Astrocyte (in vitro differentiated cells and primary cell): ENCODE data around the gene EPS15.
"Not testable (repeated sequence)": the region's sequence is repeated elsewhere in the genome, so short reads cannot be mapped to it uniquely, and the experiment has no call there.

Experiments used
- EZH2 ChIP-seq: IDR thresholded peaks from 2 replicates; pipeline ENCODE4 v1.6.1; 2012; ENCODE audit warnings: mild to moderate bottlenecking, low read length, inconsistent platforms; ENCODE audit not compliant: insufficient read depth
- TF ChIP-seq, protein P1 (sequence below): IDR thresholded peaks from 2 replicates; pipeline ENCODE4 v1.5.1; 2011; ENCODE audit warnings: low read depth, mild to moderate bottlenecking, inconsistent platforms, low read length, moderate library complexity; ENCODE audit not compliant: insufficient read depth

GRCh38 chr1:51390641-51391040 is 128.4 kb downstream of the EPS15 start:
- TF ChIP-seq, protein P1, sequence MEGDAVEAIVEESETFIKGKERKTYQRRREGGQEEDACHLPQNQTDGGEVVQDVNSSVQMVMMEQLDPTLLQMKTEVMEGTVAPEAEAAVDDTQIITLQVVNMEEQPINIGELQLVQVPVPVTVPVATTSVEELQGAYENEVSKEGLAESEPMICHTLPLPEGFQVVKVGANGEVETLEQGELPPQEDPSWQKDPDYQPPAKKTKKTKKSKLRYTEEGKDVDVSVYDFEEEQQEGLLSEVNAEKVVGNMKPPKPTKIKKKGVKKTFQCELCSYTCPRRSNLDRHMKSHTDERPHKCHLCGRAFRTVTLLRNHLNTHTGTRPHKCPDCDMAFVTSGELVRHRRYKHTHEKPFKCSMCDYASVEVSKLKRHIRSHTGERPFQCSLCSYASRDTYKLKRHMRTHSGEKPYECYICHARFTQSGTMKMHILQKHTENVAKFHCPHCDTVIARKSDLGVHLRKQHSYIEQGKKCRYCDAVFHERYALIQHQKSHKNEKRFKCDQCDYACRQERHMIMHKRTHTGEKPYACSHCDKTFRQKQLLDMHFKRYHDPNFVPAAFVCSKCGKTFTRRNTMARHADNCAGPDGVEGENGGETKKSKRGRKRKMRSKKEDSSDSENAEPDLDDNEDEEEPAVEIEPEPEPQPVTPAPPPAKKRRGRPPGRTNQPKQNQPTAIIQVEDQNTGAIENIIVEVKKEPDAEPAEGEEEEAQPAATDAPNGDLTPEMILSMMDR, result not testable (repeated sequence)
- not testable (repeated sequence) for TF ChIP-seq EZH2
